Effector memory CD8-positive, alpha-beta T cell (primary cell): ENCODE results near the gene MLLT10.

Source experiments
- ATAC-seq: fragments of 150-1000 bp; cut with Tn5 transposase; replicated peaks from 2 replicates; pipeline ENCODE4 v1.10.0; 2021; ENCODE audit warnings: mild to moderate bottlenecking, moderate library complexity
- DNase-seq, 3 experiments: peaks; one replicate each; pipeline ENCODE4 v3.0.0; 2021
- H3K27ac Mint-ChIP-seq, 2 donors: one replicate each; pipeline ENCODE4 v1.8.0; 2022; ENCODE audit warnings: mild to moderate bottlenecking in 2 of 2, mixed read lengths in 2 of 2, moderate library complexity in 2 of 2
- H3K27me3 Mint-ChIP-seq, 2 donors: one replicate each; pipeline ENCODE4 v1.8.0; 2022; ENCODE audit warnings: mixed read lengths in 2 of 2
- H3K36me3 Mint-ChIP-seq: one replicate; pipeline ENCODE4 v1.8.0; 2022; ENCODE audit warnings: mild to moderate bottlenecking, moderate library complexity, mixed read lengths; ENCODE audit not compliant: insufficient read depth
- H3K4me1 Mint-ChIP-seq, 2 donors: one replicate each; pipeline ENCODE4 v1.8.0; 2022; ENCODE audit warnings: low read depth in 2 of 2, mixed read lengths in 2 of 2
- H3K4me3 Mint-ChIP-seq, 2 donors: one replicate each; pipeline ENCODE4 v1.8.0; 2022; ENCODE audit warnings: mild to moderate bottlenecking in 2 of 2, mixed read lengths in 2 of 2, moderate library complexity in 2 of 2
- H3K9me3 Mint-ChIP-seq, 2 donors: one replicate each; pipeline ENCODE4 v1.8.0; 2022; ENCODE audit warnings: mixed read lengths in 2 of 2

The MLLT10 gene

GRCh38 chr10:21524131-21524525 lies 9.9 kb upstream of the MLLT10 start:
- peaks cover 21 to 39% of the 10 kb centered on the region in 2 donors for H3K4me1 Mint-ChIP-seq
- H3K9me3 Mint-ChIP-seq, result no peaks in the 10 kb centered on the region
- no peak for ATAC-seq
- H3K27me3 Mint-ChIP-seq, result peaks cover 26 to 30% of the 10 kb centered on the region in 2 donors
- no peak overlapping the region for H3K4me3 Mint-ChIP-seq
- no peak for DNase-seq
- H3K27ac Mint-ChIP-seq, result no peak overlapping the region
- peaks cover 14% of the 10 kb centered on the region for H3K36me3 Mint-ChIP-seq

GRCh38 chr10:21524526-21525366 lies 9.3 kb upstream of the MLLT10 start:
- Mint-ChIP-seq H3K27ac (peak overlapping the region; percentile 75 to 89), H3K4me3 (peak overlapping the region; percentile 78 to 83), H3K4me1 (peaks cover 21 to 34% of the 10 kb centered on the region in 2 donors), H3K36me3 (peaks cover 14% of the 10 kb centered on the region), H3K9me3 (no peaks in the 10 kb centered on the region), H3K27me3 (peaks cover 20 to 24% of the 10 kb centered on the region in 2 donors)
- no peak for ATAC-seq
- no peak for DNase-seq

GRCh38 chr10:21525367-21526187 lies 8.5 kb upstream of the MLLT10 start, which contains the start of gene SKIDA1:
TSS of gene SKIDA1 (minus strand) at chr10:21525682. CDS start at chr10:21517822, 7,860 bp downstream.
- Mint-ChIP-seq H3K4me1 (peaks cover 15 to 27% of the 10 kb centered on the region in 2 donors), H3K27me3 (peaks cover 12 to 16% of the 10 kb centered on the region in 2 donors), H3K27ac (peak within 1 kb of the TSS; percentile 75 to 89), H3K36me3 (peaks cover 14% of the 10 kb centered on the region), H3K4me3 (peak within 1 kb of the TSS; percentile 78 to 83), H3K9me3 (no peaks in the 10 kb centered on the region)
- DNase-seq (peak; percentile 31 to 43 (median 38)), ATAC-seq (peak; percentile 75)

- peak overlapping the region; percentile 75 to 89 for H3K27ac Mint-ChIP-seq
- DNase-seq, result peak; percentile 40 to 47 (median 40)
Measured at GRCh38 chr10:21526188-21526859, 7.7 kb upstream of the MLLT10 start.

GRCh38 chr10:21526860-21527597 lies 7.0 kb upstream of the MLLT10 start:
- Mint-ChIP-seq H3K4me3 (peak overlapping the region; percentile 78 to 83), H3K36me3 (peaks cover 14% of the 10 kb centered on the region), H3K4me1 (peaks cover 15 to 26% of the 10 kb centered on the region in 2 donors), H3K9me3 (no peaks in the 10 kb centered on the region), H3K27ac (peak overlapping the region; percentile 75 to 89), H3K27me3 (peaks cover under 1 to 1% of the 10 kb centered on the region in 2 donors)
- ATAC-seq (peak; percentile 14), DNase-seq (peak in 1 of 3 experiments; percentile 16)

More at GRCh38 chr10:21526188-21526859, 7.7 kb upstream of the MLLT10 start:
- Mint-ChIP-seq H3K36me3 (peaks cover 14% of the 10 kb centered on the region), H3K27me3 (peaks cover 5 to 9% of the 10 kb centered on the region in 2 donors), H3K4me1 (peaks cover 15 to 26% of the 10 kb centered on the region in 2 donors), H3K4me3 (peak overlapping the region; percentile 78 to 83), H3K9me3 (no peaks in the 10 kb centered on the region)
- ATAC-seq, result peak; percentile 52

GRCh38 chr10:21527598-21528235 lies 6.3 kb upstream of the MLLT10 start:
- H3K27me3 Mint-ChIP-seq, result no peaks in the 10 kb centered on the region
- H3K9me3 Mint-ChIP-seq, result no peaks in the 10 kb centered on the region
- H3K4me3 Mint-ChIP-seq, result peak overlapping the region; percentile 78 to 83
- H3K27ac Mint-ChIP-seq, result peak overlapping the region; percentile 75 to 89
- ATAC-seq (no peak), DNase-seq (no peak)
- peaks cover 14% of the 10 kb centered on the region for H3K36me3 Mint-ChIP-seq
- H3K4me1 Mint-ChIP-seq, result peaks cover 15 to 28% of the 10 kb centered on the region in 2 donors

- Mint-ChIP-seq H3K27ac (no peak overlapping the region), H3K4me3 (peak overlapping the region in 1 of 2 donors; percentile 83)
Measured at GRCh38 chr10:21528236-21529031, 5.6 kb upstream of the MLLT10 start.

GRCh38 chr10:21529032-21529910 lies 4.8 kb upstream of the MLLT10 start:
- DNase-seq (no peak), ATAC-seq (no peak)
- peak overlapping the region in 1 of 2 donors; percentile 46 for H3K27ac Mint-ChIP-seq
- peaks cover 22 to 35% of the 10 kb centered on the region in 2 donors for H3K4me1 Mint-ChIP-seq
- no peaks in the 10 kb centered on the region for H3K27me3 Mint-ChIP-seq
- H3K9me3 Mint-ChIP-seq, result no peaks in the 10 kb centered on the region
- no peak overlapping the region for H3K4me3 Mint-ChIP-seq
- H3K36me3 Mint-ChIP-seq, result peaks cover 20% of the 10 kb centered on the region

More at GRCh38 chr10:21528236-21529031, 5.6 kb upstream of the MLLT10 start:
- Mint-ChIP-seq H3K27me3 (no peaks in the 10 kb centered on the region), H3K9me3 (no peaks in the 10 kb centered on the region), H3K4me1 (peaks cover 22 to 35% of the 10 kb centered on the region in 2 donors), H3K36me3 (peaks cover 14% of the 10 kb centered on the region)
- DNase-seq, result no peak
- ATAC-seq, result no peak

GRCh38 chr10:21530168-21530567 lies 3.9 kb upstream of the MLLT10 start:
- Mint-ChIP-seq H3K4me3 (no peak overlapping the region), H3K27me3 (no peaks in the 10 kb centered on the region), H3K27ac (no peak overlapping the region), H3K36me3 (peaks cover 15% of the 10 kb centered on the region), H3K9me3 (no peaks in the 10 kb centered on the region), H3K4me1 (peaks cover 18 to 34% of the 10 kb centered on the region in 2 donors)
- DNase-seq (no peak), ATAC-seq (no peak)

- peaks cover 18 to 34% of the 10 kb centered on the region in 2 donors for H3K4me1 Mint-ChIP-seq
- peaks cover 20% of the 10 kb centered on the region for H3K36me3 Mint-ChIP-seq
- H3K27me3 Mint-ChIP-seq, result no peaks in the 10 kb centered on the region
Measured at GRCh38 chr10:21530641-21531040, 3.4 kb upstream of the MLLT10 start.

GRCh38 chr10:21531164-21531563 lies 2.9 kb upstream of the MLLT10 start:
- DNase-seq, result no peak
- no peak overlapping the region for H3K27ac Mint-ChIP-seq
- peaks cover 19 to 34% of the 10 kb centered on the region in 2 donors for H3K4me1 Mint-ChIP-seq
- ATAC-seq, result no peak
- no peaks in the 10 kb centered on the region for H3K27me3 Mint-ChIP-seq
- H3K36me3 Mint-ChIP-seq, result peaks cover 21% of the 10 kb centered on the region
- H3K4me3 Mint-ChIP-seq, result no peak overlapping the region
- no peaks in the 10 kb centered on the region for H3K9me3 Mint-ChIP-seq

More at GRCh38 chr10:21530641-21531040, 3.4 kb upstream of the MLLT10 start:
- Mint-ChIP-seq H3K9me3 (no peaks in the 10 kb centered on the region), H3K4me3 (no peak overlapping the region), H3K27ac (no peak overlapping the region)
- DNase-seq (no peak), ATAC-seq (no peak)
